NCI-H82 (cell line): ENCODE data around the gene CREB5.
A peak's percentile ranks its signal among the peaks of the same experiment; 100 is the strongest.
"Not testable (repeated sequence)": the region's sequence is repeated elsewhere in the genome, so short reads cannot be mapped to it uniquely, and the experiment has no call there.

Experiments used
- DNase-seq: peaks from one replicate; lab custom pipeline; 2025; lab: John Stamatoyannopoulos, UW

Gene CREB5

GRCh38 chr7:28548416-28548815 is 136.1 kb downstream of the CREB5 start:
- DNase-seq, result no peak

- no peak for DNase-seq
These were observed 137.7 kb downstream of the CREB5 start for GRCh38 chr7:28549998-28550397.

- DNase-seq, result peak; percentile 84
These were observed 138.4 kb downstream of the CREB5 start for GRCh38 chr7:28550580-28551186.

GRCh38 chr7:28551331-28551730 is 139.0 kb downstream of the CREB5 start:
- peak; percentile 72 for DNase-seq

- DNase-seq, result not testable (repeated sequence)
These were observed 139.4 kb downstream of the CREB5 start for GRCh38 chr7:28551766-28552165.

GRCh38 chr7:28554802-28555471 is 142.6 kb downstream of the CREB5 start:
- peak; percentile 48 for DNase-seq

GRCh38 chr7:28556025-28556424 is 143.7 kb downstream of the CREB5 start:
- DNase-seq, result no peak

GRCh38 chr7:28556671-28557070 is 144.4 kb downstream of the CREB5 start:
- no peak for DNase-seq

GRCh38 chr7:28558236-28558635 is 145.9 kb downstream of the CREB5 start:
- DNase-seq, result no peak

GRCh38 chr7:28560767-28561166 is 148.4 kb downstream of the CREB5 start:
- no peak for DNase-seq

GRCh38 chr7:28564033-28564432 is 151.7 kb downstream of the CREB5 start:
- DNase-seq, result no peak

GRCh38 chr7:28564755-28565374 is 152.5 kb downstream of the CREB5 start:
- DNase-seq, result no peak

GRCh38 chr7:28565980-28566379 is 153.7 kb downstream of the CREB5 start:
- no peak for DNase-seq

- no peak for DNase-seq
These were observed 158.0 kb downstream of the CREB5 start for GRCh38 chr7:28570113-28570969.

- no peak for DNase-seq
These were observed 158.6 kb downstream of the CREB5 start for GRCh38 chr7:28570970-28571288.

GRCh38 chr7:28571405-28571804 is 159.1 kb downstream of the CREB5 start:
- DNase-seq, result no peak

GRCh38 chr7:28572321-28573058 is 160.2 kb downstream of the CREB5 start:
- DNase-seq, result no peak

- no peak for DNase-seq
These were observed 160.8 kb downstream of the CREB5 start for GRCh38 chr7:28573059-28573553.

- DNase-seq, result no peak
These were observed 161.5 kb downstream of the CREB5 start for GRCh38 chr7:28573651-28574301.

- DNase-seq, result peak; percentile 69
These were observed 162.9 kb downstream of the CREB5 start for GRCh38 chr7:28575241-28575643.

GRCh38 chr7:28576656-28577055 is 164.3 kb downstream of the CREB5 start:
- no peak for DNase-seq
